Transverse colon (tissue), 3 donors: Measurements from ENCODE around the gene NRN1L.

Source experiments
- POLR2A ChIP-seq: fragments of 450-650 bp; IDR thresholded peaks from one replicate; pipeline ENCODE4 v1.6.1; 2016; ENCODE audit warnings: antibody characterized with exemption, mild to moderate bottlenecking, moderate library complexity
- TF ChIP-seq, protein P1 (sequence below), 5 experiments: fragments of 200-600 bp in 3 of 5; fragments of 450-650 bp in 2 of 5; sonication (generic) in 3 of 5; IDR thresholded peaks; 1 replicate in 2 of 5; 2 replicates in 3 of 5; pipeline ENCODE4 v1.5.1; 2016 to 2017; ENCODE audit warnings: antibody characterized with exemption in 5 of 5, inconsistent platforms in 3 of 5, mild to moderate bottlenecking in 2 of 5, moderate library complexity in 1 of 5

DNA sequence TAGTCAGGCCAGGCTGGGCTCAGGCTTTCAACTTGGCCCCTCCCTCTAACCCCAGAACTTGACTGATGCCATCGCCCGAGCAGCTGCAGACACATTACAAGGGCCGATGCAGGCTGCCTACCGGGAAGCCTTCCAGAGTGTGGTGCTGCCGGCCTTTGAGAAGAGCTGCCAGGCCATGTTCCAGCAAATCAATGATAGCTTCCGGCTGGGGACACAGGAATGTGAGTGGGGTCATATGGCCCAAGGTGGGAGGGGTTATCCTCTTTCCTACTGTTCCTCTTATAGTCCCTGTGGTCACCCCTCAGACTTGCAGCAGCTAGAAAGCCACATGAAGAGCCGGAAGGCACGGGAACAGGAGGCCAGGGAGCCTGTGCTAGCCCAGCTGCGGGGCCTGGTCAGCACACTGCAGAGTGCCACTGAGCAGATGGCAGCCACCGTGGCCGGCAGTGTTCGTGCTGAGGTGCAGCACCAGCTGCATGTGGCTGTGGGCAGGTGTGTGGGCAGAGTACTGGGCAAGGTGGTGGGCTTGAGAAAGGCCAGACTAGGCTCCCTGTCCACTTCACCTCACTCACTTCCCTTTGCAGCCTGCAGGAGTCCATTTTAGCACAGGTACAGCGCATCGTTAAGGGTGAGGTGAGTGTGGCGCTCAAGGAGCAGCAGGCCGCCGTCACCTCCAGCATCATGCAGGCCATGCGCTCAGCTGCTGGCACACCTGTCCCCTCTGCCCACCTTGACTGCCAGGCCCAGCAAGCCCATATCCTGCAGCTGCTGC, 2.1 kb upstream of the NRN1L start:
- TF ChIP-seq, protein P1, sequence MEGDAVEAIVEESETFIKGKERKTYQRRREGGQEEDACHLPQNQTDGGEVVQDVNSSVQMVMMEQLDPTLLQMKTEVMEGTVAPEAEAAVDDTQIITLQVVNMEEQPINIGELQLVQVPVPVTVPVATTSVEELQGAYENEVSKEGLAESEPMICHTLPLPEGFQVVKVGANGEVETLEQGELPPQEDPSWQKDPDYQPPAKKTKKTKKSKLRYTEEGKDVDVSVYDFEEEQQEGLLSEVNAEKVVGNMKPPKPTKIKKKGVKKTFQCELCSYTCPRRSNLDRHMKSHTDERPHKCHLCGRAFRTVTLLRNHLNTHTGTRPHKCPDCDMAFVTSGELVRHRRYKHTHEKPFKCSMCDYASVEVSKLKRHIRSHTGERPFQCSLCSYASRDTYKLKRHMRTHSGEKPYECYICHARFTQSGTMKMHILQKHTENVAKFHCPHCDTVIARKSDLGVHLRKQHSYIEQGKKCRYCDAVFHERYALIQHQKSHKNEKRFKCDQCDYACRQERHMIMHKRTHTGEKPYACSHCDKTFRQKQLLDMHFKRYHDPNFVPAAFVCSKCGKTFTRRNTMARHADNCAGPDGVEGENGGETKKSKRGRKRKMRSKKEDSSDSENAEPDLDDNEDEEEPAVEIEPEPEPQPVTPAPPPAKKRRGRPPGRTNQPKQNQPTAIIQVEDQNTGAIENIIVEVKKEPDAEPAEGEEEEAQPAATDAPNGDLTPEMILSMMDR (IDR thresholded peaks at IDR 0.05), result no peak
- no peak for TF ChIP-seq POLR2A
